ENCODE data around the gene PCK2.

PCK2 gene

DNA sequence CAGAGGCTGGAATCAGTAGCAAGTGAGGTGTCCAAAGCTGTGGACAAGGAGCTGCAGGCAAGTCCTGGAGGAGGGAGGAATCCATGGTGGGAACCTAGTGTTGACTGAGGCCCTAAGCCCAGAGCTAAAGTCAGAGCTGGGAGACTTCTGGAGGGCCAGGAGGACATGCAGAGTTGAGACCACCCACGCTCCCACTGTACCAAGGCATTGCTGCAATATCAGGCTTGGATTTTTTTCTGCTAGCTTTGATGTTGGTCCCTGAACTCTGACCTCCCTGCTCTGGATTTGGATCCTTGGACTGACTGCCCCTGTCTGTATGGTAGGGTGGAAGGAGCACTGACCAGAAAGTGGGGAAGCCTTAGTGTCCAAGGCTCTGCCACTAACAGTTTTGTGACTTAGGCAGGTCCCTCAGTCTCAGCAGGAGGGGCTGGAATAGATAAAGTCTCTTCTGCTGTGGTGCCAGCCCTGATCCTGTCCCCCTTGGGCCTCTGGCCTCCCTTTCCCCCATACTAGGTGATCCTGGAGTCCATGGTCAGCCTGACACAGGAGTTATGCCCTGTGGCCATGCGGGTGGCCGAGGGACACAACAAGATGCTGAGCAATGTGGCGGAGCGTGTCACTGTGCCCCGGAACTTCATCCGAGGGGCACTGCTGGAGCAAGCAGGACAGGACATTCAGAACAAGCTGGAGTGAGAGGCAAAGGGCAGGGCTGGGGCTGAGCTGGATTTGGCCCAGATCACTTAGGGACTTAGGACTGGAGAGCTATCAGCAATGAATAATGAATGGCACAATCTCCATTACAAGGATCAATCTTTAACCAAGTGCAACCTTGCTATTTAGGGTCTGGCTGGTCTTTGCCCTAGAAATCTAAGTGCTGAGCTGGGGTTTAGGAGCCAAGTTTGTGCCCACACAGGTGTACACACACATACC, 32.9 kb upstream of the PCK2 start:
- DNase-seq (ENCODE audit: low spot score) (no peak), FAIRE-seq (no peak)

DNA sequence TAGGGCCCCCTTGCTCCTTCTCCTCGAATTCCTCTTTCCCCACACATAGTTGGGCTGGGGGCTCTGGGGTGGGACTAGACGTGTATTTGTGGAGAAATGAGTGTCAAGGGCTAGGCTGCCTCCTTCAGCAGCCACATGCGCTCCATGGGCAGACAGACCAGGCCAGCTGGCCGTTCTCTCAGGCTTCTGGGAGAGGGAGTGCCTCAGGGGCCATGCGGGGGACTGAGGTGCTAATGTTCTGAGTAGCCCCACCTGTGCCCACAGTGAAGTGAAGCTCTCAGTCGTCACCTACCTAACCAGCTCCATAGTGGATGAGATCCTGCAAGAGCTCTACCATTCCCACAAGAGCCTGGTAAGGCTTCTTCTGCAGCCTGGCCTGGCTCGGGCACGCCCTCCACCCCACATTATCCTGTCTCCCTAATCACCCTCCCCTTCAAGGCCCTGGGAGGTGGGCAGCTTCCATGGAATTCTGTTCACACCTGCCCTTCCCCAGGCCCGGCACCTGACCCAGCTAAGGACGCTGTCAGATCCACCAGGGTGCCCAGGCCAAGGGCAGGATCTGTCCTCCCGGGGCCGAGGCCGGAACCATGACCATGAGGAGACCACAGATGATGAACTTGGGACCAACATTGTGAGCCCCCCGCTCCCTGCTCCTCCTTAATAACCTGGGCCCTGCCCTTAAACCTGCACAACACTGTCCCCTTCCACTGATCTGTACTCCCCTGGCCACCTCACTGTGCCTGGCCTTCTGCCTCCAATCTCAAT, 31.7 kb upstream of the PCK2 start:
- DNase-seq (ENCODE audit: low spot score): no peak
- FAIRE-seq: no peak

DNA sequence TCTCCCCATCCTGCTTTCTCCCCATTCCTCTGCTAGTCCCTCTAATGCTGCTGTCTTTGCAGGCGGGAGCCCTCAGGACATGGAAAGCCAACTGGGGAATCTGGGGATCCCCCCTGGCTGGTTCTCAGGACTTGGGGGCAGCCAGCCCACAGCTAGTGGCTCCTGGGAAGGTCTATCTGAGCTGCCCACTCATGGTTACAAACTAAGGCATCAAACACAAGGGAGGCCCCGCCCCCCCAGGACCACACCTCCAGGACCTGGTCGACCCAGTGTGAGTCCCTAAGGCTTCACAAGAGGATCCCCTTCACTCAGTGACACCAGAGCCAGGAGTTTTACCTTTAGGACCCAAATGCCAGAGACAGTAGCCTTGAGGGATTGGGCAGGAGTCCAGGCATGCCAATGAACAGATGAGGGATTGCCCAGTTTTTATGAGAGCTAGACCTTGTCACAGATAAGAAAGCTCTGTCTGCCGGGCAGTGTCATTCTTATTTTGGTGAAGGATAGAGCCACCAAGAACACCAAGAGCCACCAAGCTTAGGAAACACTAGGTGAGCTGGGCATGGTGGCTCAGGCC, 30.8 kb upstream of the PCK2 start:
- no peak for FAIRE-seq
- no peak for DNase-seq (ENCODE audit: low spot score)

DNA sequence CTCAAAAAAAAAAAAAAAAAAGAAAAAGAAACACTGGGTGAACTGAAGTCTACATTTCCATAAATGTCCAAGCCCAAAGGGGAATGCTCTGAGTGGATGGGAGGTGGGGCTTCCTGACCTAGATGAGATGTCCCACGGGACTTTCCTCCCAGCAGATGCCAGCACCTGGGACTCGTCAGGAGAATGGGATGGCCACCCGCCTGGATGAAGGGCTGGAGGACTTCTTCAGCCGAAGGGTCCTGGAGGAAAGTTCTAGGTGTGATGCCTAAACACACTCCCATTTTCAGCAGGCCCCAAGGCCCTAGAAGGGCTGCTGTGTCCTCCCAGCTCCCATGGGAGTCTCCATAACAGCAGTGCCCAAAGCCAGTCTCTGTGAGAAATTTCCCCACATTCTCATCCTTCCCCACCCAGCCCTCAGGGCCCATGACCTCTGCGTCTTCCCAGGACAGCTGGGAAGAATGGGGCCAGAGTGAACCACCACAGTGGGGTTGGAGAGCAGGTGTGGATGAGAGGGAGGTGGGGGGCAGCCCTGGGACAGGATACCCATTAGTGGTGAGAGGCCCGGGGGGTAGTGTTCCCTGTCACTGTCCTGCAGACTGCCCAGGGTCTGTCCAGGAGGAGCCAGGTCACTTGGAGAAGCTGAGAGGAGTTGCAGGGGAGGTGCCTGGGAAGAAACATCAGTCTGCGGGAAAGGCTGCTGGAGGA, 29.9 kb upstream of the PCK2 start:
- no peak for DNase-seq (ENCODE audit: low spot score)
- no peak for FAIRE-seq

DNA sequence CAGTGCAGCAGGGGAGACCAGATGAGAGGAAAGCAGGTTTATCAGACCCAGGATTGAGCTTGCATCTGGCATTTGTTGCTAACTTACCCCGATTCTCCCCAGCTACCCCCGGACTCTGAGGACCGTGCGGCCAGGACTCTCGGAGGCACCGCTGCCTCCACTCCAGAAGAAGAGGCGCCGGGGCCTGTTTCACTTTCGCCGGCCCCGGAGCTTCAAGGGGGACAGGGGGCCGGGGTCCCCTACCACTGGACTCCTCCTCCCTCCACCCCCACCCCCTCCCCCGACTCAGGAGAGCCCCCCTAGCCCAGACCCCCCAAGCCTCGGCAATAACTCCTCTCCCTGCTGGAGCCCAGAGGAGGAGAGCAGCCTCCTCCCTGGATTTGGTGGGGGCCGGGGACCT, 29.3 kb upstream of the PCK2 start:
- FAIRE-seq: no peak
- DNase-seq (ENCODE audit: low spot score): no peak

DNA sequence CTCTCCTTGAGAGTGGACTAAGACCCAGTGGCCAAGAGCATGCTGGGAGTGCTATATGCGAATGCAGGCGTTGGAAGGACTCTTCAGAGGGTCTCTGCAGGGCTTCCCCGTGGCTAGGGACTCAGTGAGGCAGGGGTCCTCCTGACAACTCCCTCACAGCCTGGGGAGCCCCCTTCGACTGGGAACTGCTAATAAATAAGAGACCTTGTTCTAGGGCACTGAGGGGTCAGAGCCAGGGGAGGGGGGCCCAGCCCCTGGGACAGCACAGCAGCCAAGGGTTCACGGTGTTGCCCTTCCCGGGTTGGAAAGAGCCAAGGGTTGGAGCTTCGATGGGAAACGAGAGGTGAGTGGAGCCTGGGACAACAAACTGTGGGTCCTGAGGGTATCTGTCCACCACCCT, 28.7 kb upstream of the PCK2 start:
- DNase-seq (ENCODE audit: low spot score) (no peak), FAIRE-seq (no peak)

DNA sequence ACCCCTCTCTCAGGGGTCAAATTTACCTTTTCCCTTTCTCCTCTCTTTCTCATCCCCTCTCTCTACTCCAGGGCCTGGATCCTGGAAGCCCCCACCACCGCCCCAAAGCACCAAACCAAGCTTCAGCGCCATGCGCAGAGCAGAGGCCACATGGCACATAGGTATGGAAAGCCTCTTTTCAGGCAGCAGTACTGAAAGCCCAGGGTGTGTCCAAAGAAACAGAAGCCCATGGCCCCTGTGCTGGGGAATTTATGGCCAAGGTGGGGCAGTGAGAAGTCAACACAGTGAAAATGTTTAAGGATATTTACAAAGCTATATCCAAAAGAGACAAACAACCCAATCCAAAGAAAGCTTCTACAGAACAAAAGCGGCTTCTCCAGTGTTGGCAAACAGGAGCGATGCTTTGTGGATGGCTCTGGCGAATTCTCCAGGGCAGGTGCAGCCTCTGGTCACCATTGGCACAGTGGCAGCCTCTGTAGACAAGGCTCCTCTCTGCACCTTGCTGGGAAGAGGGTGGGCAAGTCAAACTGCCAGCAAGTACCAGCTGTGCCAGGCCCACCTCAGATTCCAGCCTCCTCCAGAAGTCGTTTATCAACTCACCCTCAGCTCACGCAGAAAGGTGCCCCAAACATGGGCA, 27.5 kb upstream of the PCK2 start:
- DNase-seq (ENCODE audit: low spot score) (no peak), FAIRE-seq (no peak)

DNA sequence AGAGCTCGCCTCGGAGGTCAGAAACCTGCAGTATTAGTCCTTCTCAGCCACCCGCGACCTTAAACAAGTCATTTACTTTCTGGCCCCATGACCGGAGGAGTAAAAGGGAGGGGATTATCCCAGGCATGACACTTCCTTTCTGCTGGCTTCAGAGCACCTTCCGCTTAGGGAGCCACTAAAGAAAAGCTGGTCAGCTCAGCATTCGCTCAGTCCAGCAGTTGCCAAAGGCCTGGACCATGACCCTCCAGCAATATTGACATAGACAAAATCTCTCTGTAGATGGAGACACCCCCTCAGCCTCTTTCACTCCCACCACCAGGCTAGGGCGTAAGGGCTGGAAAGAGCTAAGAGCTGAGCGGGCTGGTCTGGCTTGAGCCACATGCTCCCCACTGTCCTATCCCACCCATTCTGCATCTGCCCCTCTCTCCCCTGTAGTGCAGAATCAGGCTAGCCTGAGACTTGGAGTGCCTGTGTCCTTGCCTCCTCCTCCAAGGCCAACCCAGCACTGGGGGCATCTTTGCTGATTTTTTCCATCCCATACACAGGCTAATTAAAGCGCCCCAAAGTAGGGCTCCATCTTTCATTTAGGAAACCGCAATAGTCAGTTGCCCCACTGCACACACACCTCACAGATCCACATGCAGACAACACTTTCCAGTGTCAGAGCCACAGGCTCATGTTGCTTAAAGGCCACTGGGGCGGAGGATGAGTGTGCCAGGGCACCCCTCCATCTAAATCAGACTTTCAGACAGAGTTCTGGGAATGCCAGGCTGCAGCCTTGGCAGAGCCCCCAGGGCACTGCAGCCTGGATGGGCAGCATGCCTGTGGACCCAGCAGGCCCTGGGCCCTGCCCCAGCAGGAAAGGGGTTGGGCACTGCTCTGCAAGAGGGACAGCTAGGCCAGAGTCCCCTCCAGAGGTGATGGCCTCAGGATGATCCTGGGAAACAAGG, 26.7 kb upstream of the PCK2 start:
- DNase-seq (ENCODE audit: low spot score) (no peak), FAIRE-seq (no peak)

DNA sequence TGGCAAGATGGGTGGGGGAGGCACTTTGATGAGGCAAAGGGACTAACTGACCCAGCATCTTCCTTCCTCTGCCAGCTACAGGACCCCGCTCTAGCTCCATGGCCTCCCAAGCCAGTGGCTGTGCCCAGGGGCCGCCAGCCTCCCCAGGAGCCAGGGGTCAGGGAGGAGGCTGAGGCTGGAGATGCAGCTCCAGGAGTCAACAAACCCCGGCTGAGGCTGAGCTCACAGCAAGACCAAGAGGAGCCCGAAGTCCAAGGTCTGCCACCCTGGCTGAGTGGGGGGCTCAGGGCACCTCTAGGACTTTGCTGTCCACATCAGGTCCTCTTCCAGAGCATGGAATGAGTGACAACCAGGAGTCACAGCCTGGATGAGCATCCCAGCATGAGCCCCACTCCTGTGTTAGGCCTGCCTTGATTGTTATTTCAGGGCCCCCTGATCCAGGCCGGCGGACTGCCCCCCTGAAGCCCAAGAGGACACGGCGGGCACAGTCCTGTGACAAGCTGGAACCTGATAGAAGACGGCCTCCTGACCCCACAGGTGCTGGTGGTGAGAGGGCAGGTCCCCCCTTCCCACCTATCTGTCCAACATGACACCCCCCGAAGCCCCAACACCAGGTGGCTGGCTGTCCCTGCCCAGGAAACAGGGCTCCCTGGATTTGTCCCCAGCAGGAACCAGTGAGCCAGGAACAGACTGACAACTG, 25.2 kb upstream of the PCK2 start:
- no peak for FAIRE-seq

DNA sequence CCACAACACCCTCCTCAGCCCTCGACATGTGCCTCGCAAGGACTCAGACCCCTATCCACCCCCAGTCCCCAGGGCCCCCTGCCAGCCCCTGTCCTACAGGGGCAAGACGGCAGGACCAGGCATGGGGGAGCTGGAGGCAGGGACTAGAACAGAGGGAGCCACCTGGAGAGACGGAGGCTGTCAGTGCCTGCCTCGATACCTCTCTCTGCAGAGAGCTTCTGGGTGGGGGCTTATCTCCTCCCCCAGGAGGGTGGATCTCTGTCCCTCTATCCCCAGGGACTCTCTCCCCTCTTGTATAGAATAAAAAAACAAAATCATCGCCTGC, 24.7 kb upstream of the PCK2 start:
- FAIRE-seq (no peak), DNase-seq (ENCODE audit: low spot score) (no peak)

More for the DNA sequence above, 25.2 kb upstream of the PCK2 start:
- DNase-seq (ENCODE audit: low spot score): no peak

DNA sequence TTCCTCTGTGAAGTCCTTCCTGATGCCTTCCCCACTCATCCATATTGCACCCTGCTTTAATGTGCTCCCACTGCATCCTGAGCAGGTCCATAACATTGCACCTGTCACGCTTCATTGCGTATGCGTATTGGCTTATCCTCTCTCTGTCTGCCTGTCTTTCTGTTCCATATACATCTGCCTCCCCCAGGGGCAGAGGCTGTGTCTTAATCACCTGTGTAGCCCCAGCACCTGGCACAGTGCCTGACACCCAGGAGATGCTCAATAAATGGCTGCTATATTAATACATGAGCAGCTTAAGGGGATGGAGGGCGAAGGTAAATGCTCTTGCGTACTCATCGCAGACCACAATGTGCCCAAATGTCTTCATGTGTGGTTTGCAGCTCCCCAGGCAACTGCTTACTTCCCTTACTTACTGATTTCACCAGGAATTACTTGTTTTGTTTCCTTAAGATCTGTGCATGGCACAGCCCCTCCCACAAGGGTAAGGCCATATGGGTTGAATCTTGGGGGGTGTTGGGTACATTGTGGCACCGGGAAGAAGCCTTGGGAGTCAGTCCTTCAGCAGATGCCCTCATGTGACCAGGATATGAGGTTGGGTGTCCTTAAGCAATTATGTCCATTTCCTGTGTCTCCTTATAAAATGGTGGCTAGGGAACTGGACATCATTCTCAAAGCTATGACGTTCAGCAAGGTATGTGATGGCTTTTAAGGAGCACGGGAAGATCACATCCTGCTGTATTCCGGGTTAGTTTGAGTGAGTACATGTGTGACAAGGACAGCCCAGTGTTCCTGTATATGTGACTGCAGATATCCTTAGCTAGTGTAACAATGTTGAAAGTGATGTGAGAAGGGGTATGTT, 23.6 kb upstream of the PCK2 start:
- DNase-seq (ENCODE audit: low spot score) (no peak), FAIRE-seq (no peak)

DNA sequence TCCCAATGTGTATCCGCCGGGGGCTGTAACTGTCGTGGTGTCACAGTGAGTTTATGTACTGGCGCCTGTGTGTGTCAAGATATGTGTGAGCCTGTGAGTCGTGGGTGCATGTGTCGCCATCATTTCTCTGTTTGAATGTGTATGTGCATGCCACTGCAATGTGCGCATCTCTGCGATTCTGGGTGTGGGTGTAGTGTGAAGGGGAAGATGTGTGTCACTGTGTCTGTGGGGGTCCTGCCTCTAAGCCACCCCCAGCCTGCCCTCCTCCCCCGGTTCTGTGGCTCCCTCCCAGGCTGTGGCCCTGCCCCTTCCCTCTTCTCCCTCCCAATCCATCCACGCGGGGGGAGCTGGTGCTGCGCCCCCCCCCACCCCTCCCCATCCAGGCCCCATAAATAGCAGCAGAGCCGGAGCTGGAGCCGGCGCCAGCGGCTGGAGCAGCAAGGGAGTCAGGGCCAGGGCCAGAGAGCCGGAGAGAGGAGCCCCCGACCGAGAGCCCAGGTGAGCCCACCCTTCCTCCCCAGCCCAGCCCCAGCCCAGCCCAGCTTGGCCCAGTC, 22.9 kb upstream of the PCK2 start, which contains the start of gene CPNE6:
Gene CPNE6 (plus strand): TSS at position 419 of the 554 bp plus-strand sequence. CDS start 1,375 bp downstream, outside the sequence.
- FAIRE-seq: no peak
- no peak for DNase-seq (ENCODE audit: low spot score)

DNA sequence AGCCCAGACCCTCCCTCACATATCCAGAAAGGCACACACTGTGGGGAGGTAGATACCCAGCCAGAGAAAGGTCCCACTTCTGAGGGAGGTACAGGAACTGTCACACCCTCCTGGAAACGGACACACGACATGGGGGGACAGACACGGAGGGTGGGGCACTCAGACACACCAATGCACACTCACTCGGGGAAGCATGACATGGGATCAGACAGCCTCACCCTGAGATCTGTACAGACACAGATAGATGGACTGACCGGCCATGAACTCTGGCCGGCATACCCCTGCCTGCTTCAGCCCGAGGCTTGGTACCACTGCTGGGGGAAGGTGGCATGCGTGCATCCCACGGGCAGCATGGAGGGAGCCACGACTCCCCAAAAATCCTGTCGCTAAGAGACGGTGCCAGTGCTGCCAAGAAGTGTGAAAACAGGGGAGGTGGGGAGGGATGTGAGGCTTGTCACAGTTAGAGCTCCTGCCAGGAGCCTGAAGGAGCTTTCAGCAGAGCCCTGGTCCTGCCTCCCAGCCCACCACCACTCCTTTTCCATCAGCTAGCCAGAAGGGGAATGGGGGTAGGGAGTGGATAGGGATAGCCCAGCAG, 22.2 kb upstream of the PCK2 start:
- DNase-seq (ENCODE audit: low spot score): no peak
- no peak for FAIRE-seq

DNA sequence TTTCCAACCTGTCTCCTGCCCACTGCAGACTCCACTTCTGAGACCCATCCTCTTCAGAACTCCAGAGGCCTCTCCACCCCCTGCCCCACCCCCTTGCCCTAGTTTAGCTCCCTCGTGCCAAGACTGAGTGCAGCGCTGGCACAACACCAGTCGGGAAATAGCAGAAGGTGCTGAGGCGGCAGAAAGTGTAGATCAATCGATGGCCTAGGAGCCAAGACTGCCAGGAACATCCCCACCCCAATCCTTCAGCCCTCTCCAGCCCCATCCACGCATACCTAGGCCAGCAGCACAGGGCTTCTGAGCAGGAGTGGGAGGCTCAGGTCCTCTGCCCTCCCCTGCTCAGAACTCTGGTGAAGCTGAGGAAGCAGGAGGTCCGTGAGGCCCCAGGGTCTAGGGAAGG, 21.7 kb upstream of the PCK2 start:
- FAIRE-seq (no peak), DNase-seq (ENCODE audit: low spot score) (no peak)

DNA sequence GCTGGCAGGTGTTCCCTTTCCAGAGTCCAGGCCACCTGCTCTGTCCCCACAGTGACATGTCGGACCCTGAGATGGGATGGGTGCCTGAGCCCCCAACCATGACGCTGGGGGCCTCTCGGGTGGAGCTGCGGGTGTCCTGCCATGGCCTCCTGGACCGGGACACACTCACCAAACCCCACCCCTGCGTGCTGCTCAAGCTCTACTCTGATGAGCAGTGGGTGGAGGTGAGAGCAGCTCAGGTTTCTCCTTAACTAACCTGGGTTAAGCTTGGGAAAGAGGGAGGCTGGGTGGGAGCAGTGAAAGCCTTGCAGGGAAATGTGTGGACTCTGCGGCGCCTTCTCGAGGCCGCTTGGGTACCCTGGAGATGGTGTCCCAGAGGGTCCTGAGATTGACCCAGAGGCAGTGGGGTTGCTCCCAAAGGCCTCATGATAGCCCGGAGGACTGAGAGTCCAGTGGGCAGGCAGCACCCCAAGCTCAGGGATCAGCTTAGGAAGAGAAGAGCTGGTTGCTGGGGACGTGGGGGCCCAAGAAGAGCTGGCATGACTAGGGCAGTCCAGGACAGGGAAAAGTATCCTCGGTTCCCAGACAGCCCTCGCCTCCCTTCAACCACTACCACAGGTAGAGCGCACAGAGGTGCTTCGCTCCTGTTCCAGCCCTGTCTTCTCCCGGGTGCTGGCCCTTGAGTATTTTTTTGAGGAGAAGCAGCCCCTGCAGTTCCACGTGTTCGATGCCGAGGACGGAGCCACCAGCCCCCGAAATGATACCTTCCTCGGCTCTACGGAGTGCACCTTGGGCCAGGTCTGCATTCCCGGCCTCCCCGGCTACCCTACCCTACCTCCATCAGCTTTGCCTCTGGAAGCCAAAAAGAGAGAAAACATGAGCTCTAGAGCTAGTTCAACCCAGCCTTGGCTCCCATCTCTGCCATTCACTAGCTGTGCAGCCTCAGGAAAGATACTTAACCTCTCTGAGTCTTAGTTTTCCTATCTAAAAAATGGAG, 20.9 kb upstream of the PCK2 start:
- DNase-seq (ENCODE audit: low spot score) (no peak), FAIRE-seq (no peak)

DNA sequence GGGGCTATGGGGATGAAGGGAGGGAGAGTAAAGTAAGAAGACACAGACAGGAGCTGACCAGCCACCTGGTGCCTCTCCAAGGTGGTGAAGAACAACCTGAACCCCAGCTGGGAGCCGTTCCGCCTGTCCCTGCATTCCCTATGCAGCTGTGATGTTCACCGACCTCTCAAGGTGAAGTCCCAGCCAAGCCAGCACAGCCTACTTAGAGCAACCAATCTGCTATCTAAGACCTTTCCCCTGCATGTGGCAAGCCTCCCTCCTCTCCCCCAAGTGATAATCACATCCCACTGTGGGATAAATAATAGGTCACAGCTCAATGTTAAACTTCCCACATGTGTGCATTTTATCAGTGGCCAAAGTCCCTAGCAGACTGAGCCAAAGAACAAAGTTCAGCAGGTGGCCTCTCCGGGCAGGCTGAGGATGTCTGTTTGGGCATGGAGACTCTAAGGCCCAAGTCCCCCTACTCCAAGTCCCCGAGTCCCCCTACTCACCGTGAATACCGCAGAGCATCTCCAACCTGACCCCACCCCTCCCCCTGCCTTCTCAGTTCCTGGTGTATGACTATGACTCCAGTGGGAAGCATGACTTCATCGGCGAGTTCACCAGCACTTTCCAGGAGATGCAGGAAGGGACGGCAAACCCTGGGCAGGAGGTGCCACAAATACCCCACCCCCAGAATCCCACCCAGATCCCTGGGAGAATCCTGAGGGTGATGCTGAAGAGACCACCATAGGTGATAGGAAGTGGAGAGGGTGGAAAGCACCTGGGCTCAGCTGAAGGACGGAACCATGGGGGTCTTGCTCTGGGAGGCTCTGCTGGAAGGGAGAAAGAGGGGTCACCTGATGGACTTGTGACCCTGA, 19.3 kb upstream of the PCK2 start:
- FAIRE-seq: no peak
- no peak for DNase-seq (ENCODE audit: low spot score)
